ENCODE data around the gene PTP4A2.
"Not testable (repeated sequence)": the region's sequence is repeated elsewhere in the genome, so short reads cannot be mapped to it uniquely, and the experiment has no call there.

PTP4A2 gene

GRCh38 chr1:31949862-31950261, 11.7 kb upstream of the PTP4A2 start:
- H3K4me2 ChIP-seq (ENCODE audit: insufficient read depth, low read length) = no peak overlapping the region
- H3K27ac ChIP-seq (ENCODE audit: low read length) = no peak overlapping the region
- no peak overlapping the region for H2AFZ ChIP-seq (ENCODE audit: low read depth, low read length)
- no peaks in the 10 kb centered on the region for H3K9me3 ChIP-seq (ENCODE audit: insufficient read depth, low read length, severe bottlenecking)
- ATAC-seq (ENCODE audit: insufficient read depth, low read depth) (no peak), DNase-seq (no peak)
- no peak overlapping the region for H3K9ac ChIP-seq (ENCODE audit: low read depth, low read length)
- no peak overlapping the region for H3K4me3 ChIP-seq (ENCODE audit: low read depth in 1 of 2, low read length in 2 of 2)
- H3K79me2 ChIP-seq (ENCODE audit: insufficient read depth, low read length) = peaks cover 6% of the 10 kb centered on the region
- no peaks in the 10 kb centered on the region for H3K27me3 ChIP-seq (ENCODE audit: insufficient read depth, low read length, poor library complexity)
- no peak for TF ChIP-seq EZH2 (IDR thresholded peaks at IDR 0.05; ENCODE audit: borderline replicate concordance, low read depth, low read length, severe bottlenecking)
- TF ChIP-seq CTCF (IDR thresholded peaks at IDR 0.05; ENCODE audit: borderline replicate concordance, extremely low read depth, low read length, poor library complexity, severe bottlenecking) = no peak
- no peaks in the 10 kb centered on the region for H3K36me3 ChIP-seq (ENCODE audit: insufficient read depth, low read length)
- H3K4me1 ChIP-seq (ENCODE audit: insufficient read depth, low read length) = peaks cover 22% of the 10 kb centered on the region
- H4K20me1 ChIP-seq (ENCODE audit: insufficient read depth, low read length) = no peaks in the 10 kb centered on the region

DNA sequence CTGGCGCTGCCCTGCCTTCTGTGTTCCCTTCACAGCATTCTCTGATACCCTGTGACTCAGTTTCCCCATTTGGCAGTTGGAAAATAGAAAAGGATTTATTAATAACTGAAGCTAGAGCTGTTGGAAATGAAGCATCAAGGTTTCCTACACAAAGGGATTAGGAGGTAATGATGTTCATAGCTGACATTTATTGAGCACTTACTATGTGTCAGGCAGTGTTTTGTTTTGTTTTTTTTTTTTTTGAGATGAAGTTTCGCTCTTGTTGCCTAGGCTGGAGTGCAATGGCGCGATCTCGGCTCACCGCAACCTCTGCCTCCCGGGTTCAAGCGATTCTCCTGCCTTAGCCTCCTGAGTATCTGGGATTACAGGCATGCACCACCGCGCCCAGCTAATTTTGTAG, 7.5 kb upstream of the PTP4A2 start:
- Histone ChIP-seq H3K4me1 (ENCODE audit: insufficient read depth, low read length) (peaks cover 49% of the 10 kb centered on the region), H3K79me2 (ENCODE audit: insufficient read depth, low read length) (peaks cover 30% of the 10 kb centered on the region)
- H4K20me1 ChIP-seq (ENCODE audit: insufficient read depth, low read length); H3K27me3 ChIP-seq (ENCODE audit: insufficient read depth, low read length, poor library complexity); H3K27ac ChIP-seq (ENCODE audit: low read length); DNase-seq; H3K4me2 ChIP-seq (ENCODE audit: insufficient read depth, low read length); H3K9ac ChIP-seq (ENCODE audit: low read depth, low read length); H3K9me3 ChIP-seq (ENCODE audit: insufficient read depth, low read length, severe bottlenecking); H2AFZ ChIP-seq (ENCODE audit: low read depth, low read length); H3K4me3 ChIP-seq (ENCODE audit: low read depth in 1 of 2, low read length in 2 of 2); H3K36me3 ChIP-seq (ENCODE audit: insufficient read depth, low read length); ATAC-seq (ENCODE audit: insufficient read depth, low read depth): not testable (repeated sequence)

GRCh38 chr1:31944205-31945089, 6.3 kb upstream of the PTP4A2 start:
- DNase-seq (peak; percentile 99), ATAC-seq (ENCODE audit: insufficient read depth, low read depth) (peak; percentile 83)
- Histone ChIP-seq H3K36me3 (ENCODE audit: insufficient read depth, low read length) (no peaks in the 10 kb centered on the region), H3K9me3 (ENCODE audit: insufficient read depth, low read length, severe bottlenecking) (no peaks in the 10 kb centered on the region), H4K20me1 (ENCODE audit: insufficient read depth, low read length) (no peaks in the 10 kb centered on the region), H2AFZ (ENCODE audit: low read depth, low read length) (peak overlapping the region; percentile 66), H3K27me3 (ENCODE audit: insufficient read depth, low read length, poor library complexity) (no peaks in the 10 kb centered on the region), H3K27ac (ENCODE audit: low read length) (peak overlapping the region; percentile 96), H3K4me2 (ENCODE audit: insufficient read depth, low read length) (peak overlapping the region; percentile 71), H3K79me2 (ENCODE audit: insufficient read depth, low read length) (peaks cover 38% of the 10 kb centered on the region), H3K4me1 (ENCODE audit: insufficient read depth, low read length) (peaks cover 60% of the 10 kb centered on the region), H3K4me3 (ENCODE audit: low read depth in 1 of 2, low read length in 2 of 2) (peak overlapping the region; percentile 7 to 55; a peak in 3 of 4 replicates), H3K9ac (ENCODE audit: low read depth, low read length) (peak overlapping the region; percentile 80)
- TF ChIP-seq EZH2 (IDR thresholded peaks at IDR 0.05; ENCODE audit: borderline replicate concordance, low read depth, low read length, severe bottlenecking) (no peak), CTCF (IDR thresholded peaks at IDR 0.05; ENCODE audit: borderline replicate concordance, extremely low read depth, low read length, poor library complexity, severe bottlenecking) (no peak)

DNA sequence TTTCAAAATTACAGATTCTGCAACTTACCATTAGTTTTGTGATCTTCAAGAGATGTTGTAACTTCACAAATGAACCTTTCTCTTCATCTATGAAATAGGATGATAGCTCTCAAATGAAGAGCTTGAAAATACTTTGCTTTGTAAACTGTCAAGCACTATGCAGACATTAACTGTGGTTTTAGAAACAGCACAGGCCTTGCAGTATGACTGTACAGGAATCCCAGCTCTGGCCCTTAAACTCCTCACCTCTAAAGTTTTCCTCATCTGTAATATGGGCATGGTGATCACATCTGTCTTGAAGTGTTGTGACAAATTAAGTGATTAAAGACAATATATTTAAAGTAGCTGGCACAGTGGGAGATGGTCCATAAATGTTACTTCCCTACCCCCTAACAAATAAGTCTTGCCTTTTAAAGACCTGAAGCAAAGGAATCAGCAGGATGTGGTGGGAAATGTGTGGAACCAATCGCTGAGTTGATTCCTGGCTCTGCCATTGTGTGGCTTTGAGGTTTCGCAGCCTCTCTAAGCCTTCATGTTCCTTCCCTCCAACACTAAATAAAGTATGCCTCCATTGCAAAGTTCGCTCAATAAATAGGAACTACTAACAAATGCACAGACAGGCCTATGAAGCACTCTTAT, 5.5 kb upstream of the PTP4A2 start:
- Histone ChIP-seq H3K27me3 (ENCODE audit: insufficient read depth, low read length, poor library complexity) (no peaks in the 10 kb centered on the region), H3K9me3 (ENCODE audit: insufficient read depth, low read length, severe bottlenecking) (no peaks in the 10 kb centered on the region), H3K4me1 (ENCODE audit: insufficient read depth, low read length) (peaks cover 68% of the 10 kb centered on the region), H4K20me1 (ENCODE audit: insufficient read depth, low read length) (no peaks in the 10 kb centered on the region), H3K4me3 (ENCODE audit: low read depth in 1 of 2, low read length in 2 of 2) (peak overlapping the region; percentile 3 to 55; a peak in 3 of 4 replicates), H3K9ac (ENCODE audit: low read depth, low read length) (peak overlapping the region; percentile 80), H3K79me2 (ENCODE audit: insufficient read depth, low read length) (peaks cover 43% of the 10 kb centered on the region), H2AFZ (ENCODE audit: low read depth, low read length) (peak overlapping the region; percentile 48), H3K27ac (ENCODE audit: low read length) (peak overlapping the region; percentile 96), H3K36me3 (ENCODE audit: insufficient read depth, low read length) (no peaks in the 10 kb centered on the region), H3K4me2 (ENCODE audit: insufficient read depth, low read length) (peak overlapping the region; percentile 71)
- TF ChIP-seq EZH2 (IDR thresholded peaks at IDR 0.05; ENCODE audit: borderline replicate concordance, low read depth, low read length, severe bottlenecking) = no peak
- no peak for TF ChIP-seq CTCF (IDR thresholded peaks at IDR 0.05; ENCODE audit: borderline replicate concordance, extremely low read depth, low read length, poor library complexity, severe bottlenecking)
- DNase-seq (peak; percentile 84), ATAC-seq (ENCODE audit: insufficient read depth, low read depth) (peak; percentile 68)

DNA sequence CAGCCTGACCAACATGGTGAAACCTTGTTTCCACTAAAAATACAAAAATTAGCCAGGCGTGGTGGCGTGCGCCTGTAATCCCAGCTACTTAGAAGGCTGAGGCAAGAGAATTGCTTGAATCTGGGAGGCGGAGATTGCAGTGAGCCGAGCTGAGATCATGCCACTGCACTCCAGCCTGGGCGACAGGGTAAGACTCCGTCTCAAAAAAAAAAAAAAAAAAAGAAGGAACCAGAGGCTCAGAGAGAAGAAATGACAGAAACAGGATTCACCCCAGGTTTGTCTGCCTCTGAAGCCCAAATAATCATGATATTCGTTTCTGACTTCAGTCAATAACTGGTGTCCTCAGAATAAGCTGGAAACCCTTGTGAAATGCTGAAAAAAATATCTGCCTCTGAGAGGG, 3.9 kb upstream of the PTP4A2 start:
- not testable (repeated sequence) for ATAC-seq (ENCODE audit: insufficient read depth, low read depth); H3K27me3 ChIP-seq (ENCODE audit: insufficient read depth, low read length, poor library complexity); H3K36me3 ChIP-seq (ENCODE audit: insufficient read depth, low read length); H3K9me3 ChIP-seq (ENCODE audit: insufficient read depth, low read length, severe bottlenecking); H4K20me1 ChIP-seq (ENCODE audit: insufficient read depth, low read length)
- peak overlapping the region; percentile 52 for H3K4me2 ChIP-seq (ENCODE audit: insufficient read depth, low read length)
- DNase-seq = peak; percentile 46
- H3K27ac ChIP-seq (ENCODE audit: low read length) = peak overlapping the region; percentile 96
- peaks cover 72% of the 10 kb centered on the region for H3K4me1 ChIP-seq (ENCODE audit: insufficient read depth, low read length)
- peak overlapping the region; percentile 57 for H2AFZ ChIP-seq (ENCODE audit: low read depth, low read length)
- H3K9ac ChIP-seq (ENCODE audit: low read depth, low read length) = peak overlapping the region; percentile 80
- H3K4me3 ChIP-seq (ENCODE audit: low read depth in 1 of 2, low read length in 2 of 2) = peak overlapping the region in 1 of 2 experiments; percentile 16; a peak in 1 of 4 replicates
- peaks cover 59% of the 10 kb centered on the region for H3K79me2 ChIP-seq (ENCODE audit: insufficient read depth, low read length)

Measured in DND-41 (cell line).